Measurements from ENCODE around the gene CNTN5. TPM values are rescaled to one million over a fixed set of nuclear protein-coding genes. Genes with fewer than 3 reads are reported as not detected.

Gene CNTN5
- total and polyA plus RNA-seq, 10 of the 15 experiments (the other 5 are each of a cell fraction or from before 2014, with no cell fraction given): 0.01 TPM; not detected in 9

- TF ChIP-seq CUX1 (IDR thresholded peaks at IDR 0.05; ENCODE audit: insufficient replicate concordance, low read depth, low read length): no peak
- TF ChIP-seq ZNF24 (IDR thresholded peaks at IDR 0.05): no peak
- no peak for TF ChIP-seq POLR2AphosphoS5 (IDR thresholded peaks at IDR 0.05; ENCODE audit: low read length)
These were observed 178.6 kb downstream of the CNTN5 start (continued) for GRCh38 chr11:99199341-99199740.

GRCh38 chr11:99200720-99201119, 180.0 kb downstream of the CNTN5 start:
- no peak for TF ChIP-seq PKNOX1 (IDR thresholded peaks at IDR 0.05)
- TF ChIP-seq MAX (IDR thresholded peaks at IDR 0.05; ENCODE audit: low read depth, low read length): no peak
- no peak for TF ChIP-seq PRDM15 (CRISPR knock-in tag; IDR thresholded peaks at IDR 0.05)
- no peak for TF ChIP-seq POLR2A (IDR thresholded peaks at IDR 0.05; ENCODE audit: low read depth, low read length)
- POLR2A ChIA-PET: no interaction called here
- Histone ChIP-seq H3K4me3 (no peak overlapping the region), H3K4me2 (ENCODE audit: control insufficient read depth, insufficient read depth) (no peak overlapping the region), H4K20me1 (ENCODE audit: control insufficient read depth, insufficient read depth) (no peaks in the 10 kb centered on the region), H3K27ac (ENCODE audit: control insufficient read depth, insufficient read depth) (no peak overlapping the region), H3K79me2 (ENCODE audit: control insufficient read depth, insufficient read depth, low read length) (no peaks in the 10 kb centered on the region), H2AFZ (ENCODE audit: control insufficient read depth, low read depth, low read length) (no peak overlapping the region), H3K9ac (ENCODE audit: control insufficient read depth, insufficient read depth, low read length) (no peak overlapping the region), H3K4me1 (ENCODE audit: control insufficient read depth, insufficient read depth, low read length) (no peaks in the 10 kb centered on the region), H3K9me3 (replicated peaks; ENCODE audit: control insufficient read depth, insufficient read depth, low read length) (no peaks in the 10 kb centered on the region), H3K27me3 (replicated peaks in 1 of 2; ENCODE audit: control insufficient read depth in 2 of 2, insufficient read depth in 2 of 2, low read length in 1 of 2) (no peaks in the 10 kb centered on the region), H3K36me3 (ENCODE audit: control insufficient read depth in 2 of 2, insufficient read depth in 2 of 2, low read length in 1 of 2) (no peaks in the 10 kb centered on the region)
- no peak for FAIRE-seq
- intact Hi-C loops (cut with micrococcal nuclease; ENCODE audit: unreplicated experiment): no loop called here
- RAD21 ChIA-PET (ENCODE audit: unreplicated experiment): no interaction called here
- WGBS (ENCODE audit: insufficient coverage, insufficient replicate concordance, low lambda C conversion rate, missing lambda C conversion rate): 29% methylated on average over 3 of the region's 3 CpGs
- CTCF ChIA-PET: no interaction called here
- SMC1A ChIA-PET (ENCODE audit: uncharacterized antibody, unreplicated experiment): no interaction called here
- no peak for DNase-seq (ENCODE audit: low read depth, low spot score)
- ATAC-seq: no peak
- in situ Hi-C loops (cut with MboI): no loop called here
- no TSS peak for BruUV-seq (replicated peaks)
